DMS53 treated with DMSO at 0.1 percent for 48 hours (cell line): ENCODE measurements around the gene ACP2.
A peak's percentile ranks its signal among the peaks of the same experiment; 100 is the strongest.

Source experiments
- DNase-seq: peaks from one replicate; lab custom pipeline; 2025; ENCODE audit not compliant: unreplicated experiment; lab: John Stamatoyannopoulos, UW

ACP2 gene

GRCh38 chr11:47269002-47269828 lies 20.6 kb upstream of the ACP2 start:
- DNase-seq: peak; percentile 86

- no peak for DNase-seq
Measured at GRCh38 chr11:47268448-47269001, 19.9 kb upstream of the ACP2 start.

- no peak for DNase-seq
Measured at GRCh38 chr11:47267876-47268275, 19.3 kb upstream of the ACP2 start.

GRCh38 chr11:47264521-47264920 lies 15.9 kb upstream of the ACP2 start:
- no peak for DNase-seq

- DNase-seq: no peak
Measured at GRCh38 chr11:47264119-47264518, 15.5 kb upstream of the ACP2 start.

- DNase-seq: no peak
Measured at GRCh38 chr11:47261291-47261800, 12.7 kb upstream of the ACP2 start.

- DNase-seq: no peak
Measured at GRCh38 chr11:47260366-47260765, 11.8 kb upstream of the ACP2 start.

GRCh38 chr11:47259232-47259977 lies 10.8 kb upstream of the ACP2 start:
- no peak for DNase-seq

GRCh38 chr11:47258317-47258902 lies 9.8 kb upstream of the ACP2 start:
- no peak for DNase-seq

- no peak for DNase-seq
Measured at GRCh38 chr11:47257517-47258316, 9.1 kb upstream of the ACP2 start, which contains the start of gene NR1H3. Gene NR1H3, plus strand, starts transcription at chr11:47257996. Its CDS starts 1,221 bp downstream, at chr11:47259217.

GRCh38 chr11:47257177-47257516 lies 8.5 kb upstream of the ACP2 start:
- DNase-seq: no peak

- no peak for DNase-seq
Measured at GRCh38 chr11:47256374-47256773, 7.8 kb upstream of the ACP2 start.

- DNase-seq: no peak
Measured at GRCh38 chr11:47254386-47254785, 5.8 kb upstream of the ACP2 start.

- no peak for DNase-seq
Measured at GRCh38 chr11:47253660-47254059, 5.0 kb upstream of the ACP2 start.

- no peak for DNase-seq
Measured at GRCh38 chr11:47251751-47252150, 3.1 kb upstream of the ACP2 start.

GRCh38 chr11:47249378-47249715 lies 733 bp upstream of the ACP2 start:
- no peak for DNase-seq

- no peak for DNase-seq
Measured at GRCh38 chr11:47248304-47248663, 330 bp downstream of the ACP2 start.

GRCh38 chr11:47247502-47247901 lies 1.1 kb downstream of the ACP2 start:
- DNase-seq: no peak

- DNase-seq: no peak
Measured at GRCh38 chr11:47245611-47246357, 2.8 kb downstream of the ACP2 start.
